Measurements from ENCODE around the gene OSBPL9.

OSBPL9 gene

GRCh38 chr1:51616903-51617708 is at the start of gene OSBPL9:
TSS of gene OSBPL9 (plus strand) at chr1:51617092. CDS start at chr1:51617111, 19 bp downstream.
- peak; percentile 79 for DNase-seq (ENCODE audit: low read depth)

- no peak for DNase-seq (ENCODE audit: low read depth)
Measured at GRCh38 chr1:51567653-51568052, 49.2 kb upstream of the OSBPL9 start.

- DNase-seq (ENCODE audit: low read depth), result no peak
Measured at GRCh38 chr1:51568231-51568935, 48.5 kb upstream of the OSBPL9 start.

- no peak for DNase-seq (ENCODE audit: low read depth)
Measured at GRCh38 chr1:51569284-51570062, 47.4 kb upstream of the OSBPL9 start.

GRCh38 chr1:51570063-51570710 is 46.7 kb upstream of the OSBPL9 start:
- DNase-seq (ENCODE audit: low read depth), result no peak

GRCh38 chr1:51572365-51572764 is 44.5 kb upstream of the OSBPL9 start:
- DNase-seq (ENCODE audit: low read depth), result no peak

- no peak for DNase-seq (ENCODE audit: low read depth)
Measured at GRCh38 chr1:51574796-51575195, 42.1 kb upstream of the OSBPL9 start.

GRCh38 chr1:51575406-51576084 is 41.3 kb upstream of the OSBPL9 start:
- no peak for DNase-seq (ENCODE audit: low read depth)

GRCh38 chr1:51576085-51576444 is 40.8 kb upstream of the OSBPL9 start:
- DNase-seq (ENCODE audit: low read depth), result no peak

GRCh38 chr1:51576923-51577322 is 40.0 kb upstream of the OSBPL9 start:
- no peak for DNase-seq (ENCODE audit: low read depth)

- no peak for DNase-seq (ENCODE audit: low read depth)
Measured at GRCh38 chr1:51578383-51579109, 38.3 kb upstream of the OSBPL9 start.

GRCh38 chr1:51581238-51581637 is 35.7 kb upstream of the OSBPL9 start:
- no peak for DNase-seq (ENCODE audit: low read depth)

GRCh38 chr1:51583532-51583931 is 33.4 kb upstream of the OSBPL9 start:
- DNase-seq (ENCODE audit: low read depth), result no peak

- DNase-seq (ENCODE audit: low read depth), result no peak
Measured at GRCh38 chr1:51584021-51584420, 32.9 kb upstream of the OSBPL9 start.

- DNase-seq (ENCODE audit: low read depth), result no peak
Measured at GRCh38 chr1:51592711-51593110, 24.2 kb upstream of the OSBPL9 start.

GRCh38 chr1:51594716-51595115 is 22.2 kb upstream of the OSBPL9 start:
- DNase-seq (ENCODE audit: low read depth), result no peak

GRCh38 chr1:51600529-51600928 is 16.4 kb upstream of the OSBPL9 start:
- DNase-seq (ENCODE audit: low read depth), result no peak

- DNase-seq (ENCODE audit: low read depth), result no peak
Measured at GRCh38 chr1:51600965-51601364, 15.9 kb upstream of the OSBPL9 start.

- DNase-seq (ENCODE audit: low read depth), result no peak
Measured at GRCh38 chr1:51605961-51606723, 10.8 kb upstream of the OSBPL9 start.

GRCh38 chr1:51607681-51608095 is 9.2 kb upstream of the OSBPL9 start:
- DNase-seq (ENCODE audit: low read depth), result no peak
